ENCODE data around the gene UNK. TPM values are rescaled to one million over a fixed set of nuclear protein-coding genes. Genes with fewer than 3 reads are reported as not detected.

The UNK gene
- total RNA-seq, 3 donors from 2014 or later: 24.5 to 27.5 (median 25.7) TPM

GRCh38 chr17:75832164-75832651 is 47.6 kb downstream of the UNK start:
- no peak for TF ChIP-seq CTCF (IDR thresholded peaks at IDR 0.05)
- Histone ChIP-seq H3K36me3 (ENCODE audit: low read depth) (no peaks in the 10 kb centered on the region), H3K4me3 (no peak overlapping the region), H3K9me3 (no peaks in the 10 kb centered on the region), H3K4me1 (ENCODE audit: low read depth) (peaks cover 12% of the 10 kb centered on the region)
- DNase-seq (peak in 2 of 3 donors; percentile 48 to 66), ATAC-seq (peak; percentile 25)
- intact Hi-C loops (cut with DNase I, micrococcal nuclease): no loop called here

- no peak for TF ChIP-seq CTCF (IDR thresholded peaks at IDR 0.05)
- Histone ChIP-seq H3K9me3 (no peaks in the 10 kb centered on the region), H3K4me1 (ENCODE audit: low read depth) (peaks cover 5% of the 10 kb centered on the region), H3K4me3 (no peak overlapping the region), H3K36me3 (ENCODE audit: low read depth) (no peaks in the 10 kb centered on the region)
- DNase-seq (peak in 1 of 3 donors; percentile 60), ATAC-seq (peak; percentile 11)
- intact Hi-C loops (cut with DNase I, micrococcal nuclease): no loop called here
These were observed 48.2 kb downstream of the UNK start for GRCh38 chr17:75832652-75833400.

GRCh38 chr17:75834279-75834920 is 49.8 kb downstream of the UNK start:
- no peaks in the 10 kb centered on the region for H3K36me3 ChIP-seq (ENCODE audit: low read depth)
- intact Hi-C loops (cut with DNase I, micrococcal nuclease): no loop called here

GRCh38 chr17:75834928-75835653 is 50.5 kb downstream of the UNK start:
- Histone ChIP-seq H3K36me3 (ENCODE audit: low read depth) (no peaks in the 10 kb centered on the region), H3K9me3 (no peaks in the 10 kb centered on the region), H3K4me1 (ENCODE audit: low read depth) (peaks cover 4% of the 10 kb centered on the region), H3K4me3 (no peak overlapping the region)
- intact Hi-C loops (cut with DNase I, micrococcal nuclease): no loop called here
- ATAC-seq (no peak), DNase-seq (no peak)
- no peak for TF ChIP-seq CTCF (IDR thresholded peaks at IDR 0.05)

More at GRCh38 chr17:75834279-75834920, 49.8 kb downstream of the UNK start:
- H3K4me1 ChIP-seq (ENCODE audit: low read depth): peaks cover 4% of the 10 kb centered on the region
- DNase-seq (no peak), ATAC-seq (no peak)
- no peaks in the 10 kb centered on the region for H3K9me3 ChIP-seq
- no peak for TF ChIP-seq CTCF (IDR thresholded peaks at IDR 0.05)
- H3K4me3 ChIP-seq: no peak overlapping the region

GRCh38 chr17:75835654-75835987 is 51.0 kb downstream of the UNK start:
- intact Hi-C loops (cut with DNase I, micrococcal nuclease): no loop called here
- ATAC-seq: no peak
- no peaks in the 10 kb centered on the region for H3K36me3 ChIP-seq (ENCODE audit: low read depth)
- peaks cover 3% of the 10 kb centered on the region for H3K4me1 ChIP-seq (ENCODE audit: low read depth)
- H3K4me3 ChIP-seq: no peak overlapping the region
- DNase-seq: no peak
- TF ChIP-seq CTCF (IDR thresholded peaks at IDR 0.05): no peak
- H3K9me3 ChIP-seq: no peaks in the 10 kb centered on the region

Data from mucosa of descending colon (tissue), 3 donors.